Kidney glomerular epithelial cell (primary cell): Measurements from ENCODE around the gene ANKS6.

Experiments used
- DNase-seq: peaks from one replicate; lab custom pipeline; 2025; lab: John Stamatoyannopoulos, UW

ANKS6 gene

DNA sequence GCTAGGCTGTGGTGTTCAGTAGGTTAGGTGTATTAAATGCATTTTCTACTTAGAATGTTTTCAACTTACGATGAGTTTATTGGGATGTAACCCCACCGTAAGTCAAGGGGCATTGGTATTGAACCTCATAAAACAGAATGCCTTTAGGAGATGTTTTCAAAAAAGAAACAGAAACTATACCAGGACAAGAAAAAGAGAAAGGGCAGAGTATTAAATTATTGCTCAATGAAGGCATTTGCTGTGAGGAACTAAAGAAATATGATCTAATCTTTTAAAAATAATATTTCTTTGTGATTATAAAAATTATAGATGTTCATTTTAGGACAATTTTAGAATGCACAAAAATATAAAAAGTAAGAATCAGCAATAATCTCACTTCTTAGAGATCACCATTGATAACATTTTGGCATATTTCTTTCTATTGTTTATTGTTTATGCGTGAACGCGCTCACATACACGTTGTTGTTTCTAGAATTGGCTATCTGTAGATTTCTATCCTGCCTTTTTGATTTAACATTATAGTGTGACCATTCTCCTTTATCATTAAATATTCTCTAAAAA, 19.1 kb upstream of the ANKS6 start:
- no peak for DNase-seq

DNA sequence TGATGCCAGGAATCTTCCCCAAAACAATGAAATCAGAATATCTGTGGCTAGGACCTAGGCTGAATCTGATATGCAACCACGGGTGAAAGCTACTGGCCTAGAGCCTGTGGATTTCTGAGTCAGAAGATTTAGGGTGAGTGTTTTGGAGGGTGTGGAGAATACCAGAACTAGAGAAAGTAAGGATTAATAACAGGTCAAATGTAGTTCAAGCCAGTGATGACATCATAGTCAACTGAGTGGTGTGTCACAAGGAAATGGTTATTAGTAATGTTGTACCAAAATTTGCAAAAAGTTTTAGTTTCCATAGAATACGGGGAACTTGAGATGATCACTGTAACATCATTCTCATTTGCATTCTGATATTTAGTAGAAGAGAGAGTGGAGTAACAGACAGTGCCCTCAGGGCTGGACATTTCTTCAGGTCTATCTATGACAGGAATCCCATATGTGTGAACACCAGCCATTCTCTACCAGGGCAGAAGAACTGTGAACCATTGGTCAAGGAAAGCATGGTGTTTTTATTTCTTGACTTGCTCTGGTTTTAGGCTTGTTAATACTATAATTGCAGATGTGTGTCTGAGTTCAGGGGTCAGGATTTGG, 14.8 kb upstream of the ANKS6 start:
- peak; percentile 18 for DNase-seq

DNA sequence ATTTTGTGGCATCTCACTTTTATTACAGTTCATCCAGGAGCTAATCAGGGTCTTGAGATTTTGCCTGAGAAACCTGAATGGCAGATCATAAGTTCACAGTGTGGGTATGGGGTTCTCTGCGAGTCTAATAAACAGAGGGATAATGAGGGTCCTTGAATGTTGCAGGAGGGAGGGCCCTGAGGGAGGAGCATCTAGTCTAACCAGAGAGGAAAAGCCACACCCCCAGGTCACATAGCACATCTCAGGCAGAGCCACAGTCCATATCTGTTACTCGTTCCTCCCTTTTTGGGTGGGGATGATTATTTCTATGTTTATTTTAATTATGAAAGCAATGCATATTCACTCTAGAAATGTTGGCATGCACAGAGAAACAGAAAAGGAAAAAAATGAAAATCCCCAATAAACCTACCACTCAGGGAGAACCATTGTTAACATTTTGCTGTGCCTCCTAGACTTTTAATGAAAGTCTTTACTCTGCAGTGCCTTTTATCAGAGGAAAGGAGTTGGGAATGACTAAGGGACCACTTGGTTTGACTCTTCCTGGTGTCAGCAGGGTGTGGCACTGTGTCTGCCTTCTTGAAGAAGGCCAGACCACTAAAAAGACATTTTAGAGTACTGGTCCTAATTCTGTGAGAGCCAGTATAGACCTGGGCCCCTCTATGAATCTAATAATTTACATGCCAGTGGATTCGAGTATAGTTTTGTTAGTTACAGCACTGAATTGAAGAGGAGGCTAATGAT, 13.9 kb upstream of the ANKS6 start:
- no peak for DNase-seq

DNA sequence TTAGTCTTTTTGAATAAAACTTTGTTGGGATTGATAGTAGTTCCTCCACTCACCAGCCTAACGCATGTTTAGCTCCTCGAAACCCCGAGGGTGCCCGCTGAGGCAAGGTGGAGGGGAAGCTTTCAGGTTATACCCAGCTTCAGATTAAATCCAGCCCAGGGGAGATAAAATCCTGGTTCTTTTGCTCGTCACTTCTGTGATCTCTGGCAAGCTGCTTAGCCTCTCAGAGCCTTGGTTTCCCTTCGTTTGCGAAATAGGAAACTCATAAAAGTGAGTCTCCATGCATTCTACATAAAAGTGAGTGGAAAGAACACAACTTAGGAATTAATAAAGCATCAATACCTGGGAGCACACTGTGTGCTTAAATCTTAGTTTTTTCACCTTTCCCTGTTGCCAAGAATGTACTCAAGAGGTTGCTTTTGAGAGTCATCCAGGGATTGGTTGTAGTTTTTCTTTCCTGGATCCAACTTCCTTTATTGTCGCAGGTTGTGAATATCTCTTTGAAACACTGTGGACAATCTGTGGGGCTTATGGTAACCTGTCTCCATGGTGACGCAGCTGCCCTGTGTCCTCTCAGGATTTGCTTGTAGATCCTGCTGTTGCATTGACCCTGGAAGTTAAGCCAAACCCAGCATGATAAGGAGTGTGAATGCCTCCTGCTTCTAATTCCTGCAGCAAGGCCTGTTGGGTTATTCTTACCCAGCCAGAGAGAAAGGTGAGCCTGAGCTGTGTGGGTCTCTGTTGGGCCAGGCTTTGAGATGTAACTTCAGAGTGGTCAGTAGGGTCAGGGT, 13.2 kb upstream of the ANKS6 start:
- DNase-seq, result no peak

DNA sequence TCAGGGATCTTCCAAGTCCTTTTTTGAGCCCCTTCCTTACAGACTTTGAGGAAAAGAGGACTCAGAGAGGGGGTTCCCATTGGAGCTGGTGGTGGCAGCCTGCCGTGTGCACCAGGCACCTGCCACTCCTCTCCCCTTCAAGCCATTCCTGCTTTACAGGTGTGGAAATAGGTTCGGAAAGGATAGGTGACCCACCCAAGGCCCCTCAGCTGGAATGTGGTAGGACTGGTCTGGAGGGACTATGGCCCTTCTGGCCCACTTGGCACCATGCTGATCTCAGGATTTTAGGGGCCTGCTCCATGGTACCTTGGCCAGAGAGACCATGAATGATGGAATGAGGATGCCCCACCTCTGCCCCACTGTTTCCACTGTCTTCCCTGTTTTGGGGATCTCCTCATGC, 12.5 kb upstream of the ANKS6 start:
- DNase-seq, result no peak

DNA sequence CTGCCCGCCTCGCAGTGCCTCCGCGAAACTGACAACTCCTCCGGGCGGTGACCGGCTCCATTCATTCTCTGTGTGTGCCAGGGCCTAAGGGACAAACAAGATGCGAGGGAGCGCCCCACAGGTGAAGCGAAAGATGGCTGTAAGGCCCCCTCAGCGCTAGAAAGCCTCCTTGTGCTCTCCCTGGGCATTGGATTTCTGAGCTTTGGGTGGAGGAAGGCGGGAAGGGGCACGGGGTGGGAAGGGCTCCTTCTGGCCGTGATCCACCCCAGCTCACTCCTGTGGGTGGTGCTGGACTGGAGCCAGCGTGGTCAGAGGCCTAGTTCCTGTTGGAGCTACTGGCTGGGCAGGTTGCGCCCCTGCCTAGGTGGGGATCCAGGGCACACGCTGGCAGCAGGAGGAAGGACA, 12.1 kb upstream of the ANKS6 start:
- DNase-seq, result peak; percentile 13

DNA sequence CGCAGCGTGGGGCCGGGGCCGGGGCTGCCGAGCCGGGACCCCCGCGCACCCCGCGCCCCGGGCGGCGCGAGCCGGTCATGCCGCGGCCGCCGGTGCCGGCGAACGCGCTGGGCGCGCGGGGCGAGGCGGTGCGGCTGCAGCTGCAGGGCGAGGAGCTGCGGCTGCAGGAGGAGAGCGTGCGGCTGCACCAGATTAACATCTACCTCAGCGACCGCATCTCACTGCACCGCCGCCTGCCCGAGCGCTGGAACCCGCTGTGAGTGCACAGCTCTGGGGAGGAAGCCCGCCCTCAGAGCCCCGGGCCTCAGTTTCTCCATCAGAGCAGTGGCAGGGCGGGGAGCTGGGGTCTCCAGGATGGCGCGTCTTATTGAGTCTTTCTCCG, 11.4 kb upstream of the ANKS6 start:
- peak; percentile 5 for DNase-seq

DNA sequence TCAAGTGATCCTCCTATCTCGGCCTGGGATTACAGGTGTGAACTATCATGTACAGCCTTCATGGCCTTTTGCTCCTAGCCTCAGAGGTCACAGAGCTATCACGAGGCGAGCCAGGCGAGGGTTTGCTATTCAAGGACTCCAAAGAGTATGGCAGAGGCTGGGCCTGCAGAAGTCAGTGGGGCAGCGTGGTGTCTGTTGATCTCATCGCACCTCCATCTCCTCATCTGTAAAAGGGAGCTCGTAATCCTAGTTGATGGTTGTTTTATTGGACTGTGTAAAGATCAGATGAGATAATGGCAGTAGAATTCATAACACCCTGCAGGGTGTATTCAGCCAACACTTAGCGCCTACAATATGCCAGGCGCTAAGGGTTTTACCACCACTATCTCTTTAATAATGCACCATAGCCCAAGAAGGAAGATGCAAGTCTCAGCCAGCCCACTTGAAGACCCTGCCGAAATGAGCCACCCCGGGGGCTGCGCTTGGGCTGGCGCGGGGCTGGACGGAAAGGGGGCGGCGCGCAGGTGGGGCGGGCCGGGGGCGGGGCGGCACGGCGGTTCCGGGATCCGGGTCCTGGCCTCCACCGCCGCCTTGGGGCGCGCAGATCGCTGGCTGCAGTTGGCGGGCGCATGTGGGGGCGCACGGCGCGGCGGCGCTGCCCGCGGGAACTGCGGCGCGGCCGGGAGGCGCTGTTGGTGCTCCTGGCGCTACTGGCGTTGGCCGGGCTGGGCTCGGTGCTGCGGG, 10.9 kb upstream of the ANKS6 start, which contains the start of gene GALNT12:
Gene GALNT12, plus strand, starts transcription at position 601 of the 744 bp plus-strand sequence. Its CDS starts 29 bp downstream, at position 630.
- DNase-seq, result no peak

DNA sequence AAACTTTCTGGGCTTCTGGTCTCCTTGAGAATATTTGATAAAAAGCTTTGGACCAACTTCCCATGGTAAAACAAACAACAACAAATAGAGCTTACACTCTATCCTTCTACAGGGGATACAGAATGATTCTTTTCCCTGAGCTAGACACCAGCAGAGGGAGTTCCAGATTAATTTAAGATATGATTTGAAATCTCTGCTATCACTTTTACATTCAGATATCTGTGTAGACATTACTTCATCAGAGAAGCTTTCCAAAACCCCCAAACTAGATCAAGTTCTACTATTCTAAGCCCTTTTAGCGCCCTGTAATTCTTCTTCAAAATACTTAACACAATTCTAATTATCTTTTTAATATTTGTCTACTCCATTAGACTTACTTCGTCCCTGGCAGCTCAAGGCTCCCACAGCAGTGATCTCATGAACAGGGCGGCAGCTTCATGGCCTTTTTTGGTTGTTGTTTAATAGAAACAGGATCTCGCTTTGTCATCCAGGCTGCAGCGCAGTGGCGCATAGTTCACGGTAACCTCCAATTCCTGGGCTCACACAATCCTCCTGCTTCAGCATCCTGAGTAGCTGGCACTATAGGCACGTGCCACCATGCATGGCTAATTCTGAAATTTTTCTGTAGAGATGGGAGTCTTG, 10.2 kb upstream of the ANKS6 start:
- DNase-seq, result peak; percentile 19

DNA sequence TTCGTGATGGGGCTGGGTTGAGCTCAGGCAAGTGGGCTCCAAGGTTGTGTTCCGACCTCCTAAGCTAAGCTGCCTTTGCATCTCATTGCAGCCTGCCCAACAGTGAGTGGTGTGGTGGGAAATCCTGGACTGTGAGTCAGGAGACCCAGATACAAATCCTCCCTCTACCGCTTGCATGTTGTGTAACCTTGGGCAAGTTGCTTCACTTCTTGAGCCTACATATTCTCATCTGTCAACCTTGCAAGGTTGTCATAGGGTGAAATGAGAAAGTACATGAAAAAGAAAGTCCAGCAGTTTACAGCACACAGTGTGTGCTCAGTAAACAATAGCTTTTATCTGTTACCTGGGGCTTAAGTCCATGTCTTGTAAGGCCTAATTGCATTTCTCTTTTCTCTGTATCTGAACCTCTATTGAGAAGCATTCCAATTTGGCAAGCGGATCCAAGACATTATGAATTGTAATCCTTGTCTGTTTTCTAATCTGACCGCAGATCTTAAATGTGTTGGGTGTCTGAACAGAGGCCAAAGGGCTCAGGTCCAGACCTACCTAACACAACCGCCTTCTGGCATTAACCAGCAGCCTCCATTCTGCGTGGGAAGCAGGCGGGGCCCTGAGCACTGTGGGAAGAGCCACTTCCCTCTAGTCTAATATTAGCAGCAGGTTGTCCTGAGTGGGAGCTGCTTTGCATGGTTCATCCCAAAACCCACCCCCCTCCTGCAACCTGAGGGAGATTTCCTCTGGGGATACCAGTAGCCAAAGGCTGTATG, 9.3 kb upstream of the ANKS6 start:
- DNase-seq, result no peak

DNA sequence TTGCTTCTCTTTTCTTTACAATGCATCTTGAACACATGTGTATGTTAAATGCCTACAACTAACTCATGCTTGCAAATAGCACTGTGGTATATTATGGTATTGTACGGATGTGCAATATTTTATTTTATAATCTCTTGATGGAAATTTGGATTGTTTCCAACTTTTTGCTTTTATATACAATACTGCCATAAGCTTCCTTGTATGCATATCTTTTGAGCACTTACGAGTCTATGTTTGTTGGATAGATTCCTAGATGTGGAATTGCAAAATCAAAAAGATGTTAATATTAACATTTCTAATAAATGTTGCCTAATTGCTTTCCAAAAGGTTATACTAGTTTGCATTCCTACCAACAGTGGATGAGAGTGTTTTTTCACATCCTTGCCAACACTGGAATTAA, 7.7 kb upstream of the ANKS6 start:
- no peak for DNase-seq

DNA sequence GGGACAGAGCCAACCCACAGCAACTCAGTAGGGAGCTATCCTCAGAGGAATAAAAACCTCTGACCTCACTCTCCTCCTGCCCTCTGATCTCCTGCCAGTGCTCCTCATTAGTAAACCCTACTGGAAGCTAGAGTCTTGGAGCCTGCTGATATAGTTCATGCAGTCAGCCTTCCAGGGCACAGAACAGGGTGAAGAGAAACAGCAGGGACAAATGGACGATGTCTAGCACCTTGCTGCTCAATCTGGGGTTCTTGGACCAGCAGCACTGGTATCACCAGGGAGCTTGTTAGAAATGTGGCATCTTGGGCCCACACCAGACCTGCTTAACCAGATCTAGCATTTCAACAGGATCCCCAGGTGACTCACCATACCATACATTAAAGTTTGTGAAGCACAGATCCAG, 5.6 kb upstream of the ANKS6 start:
- no peak for DNase-seq

DNA sequence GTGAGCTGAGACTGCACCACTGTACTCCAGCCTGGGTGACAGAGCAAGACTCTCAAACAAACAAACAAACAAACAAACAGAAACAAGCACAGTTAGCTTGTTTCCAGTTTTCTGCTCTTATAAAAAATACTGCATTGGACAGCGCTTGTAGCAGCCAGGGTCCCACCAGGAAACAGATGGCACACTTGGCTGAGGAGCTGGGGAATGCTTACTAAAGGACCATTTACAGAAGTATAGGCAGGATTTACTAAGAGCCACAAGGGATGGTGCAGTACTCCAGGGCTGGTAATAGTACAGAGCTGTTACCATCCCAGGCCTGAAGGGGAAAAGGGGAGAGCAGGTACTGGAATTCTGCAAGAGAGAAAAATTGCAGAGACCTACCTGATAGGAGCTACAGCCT, 5.2 kb upstream of the ANKS6 start:
- no peak for DNase-seq

DNA sequence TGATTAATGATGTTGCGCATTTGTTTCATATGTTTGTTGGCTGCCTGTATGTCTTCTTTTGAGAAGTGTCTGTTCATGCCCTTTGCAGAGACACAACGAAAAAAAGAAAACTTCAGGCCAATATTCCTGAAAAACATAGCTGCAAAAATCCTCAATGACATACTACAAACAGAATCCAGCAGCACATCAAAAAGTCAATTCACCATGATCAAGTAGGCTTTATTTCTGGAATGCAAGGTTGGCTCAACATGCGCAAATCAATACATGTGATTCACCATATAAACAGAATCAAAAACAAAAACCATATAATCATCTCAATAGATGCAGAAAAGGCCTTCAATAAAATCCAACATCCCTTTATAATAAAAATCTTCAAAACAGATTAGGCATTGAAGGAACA, 1.9 kb upstream of the ANKS6 start:
- DNase-seq, result no peak

DNA sequence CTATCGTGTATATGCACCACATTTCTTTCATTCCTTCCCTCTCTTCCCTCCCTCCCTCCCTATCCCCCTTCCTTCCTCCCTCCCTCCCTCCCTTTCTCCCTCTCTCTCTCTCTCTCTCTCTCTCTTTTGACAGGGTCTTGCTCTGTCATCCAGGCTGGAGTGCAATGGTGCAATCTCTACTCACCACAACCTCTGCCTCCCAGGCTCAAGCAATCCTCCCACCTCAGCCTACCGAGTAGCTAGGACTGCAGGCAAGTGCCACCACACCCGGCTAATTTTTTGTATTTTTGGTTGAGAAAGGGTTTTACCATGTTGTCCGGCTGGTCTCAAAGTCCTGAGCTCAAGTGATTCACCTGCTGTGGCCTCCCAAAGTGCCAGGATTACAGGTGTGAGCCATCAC, 1.1 kb upstream of the ANKS6 start:
- no peak for DNase-seq

DNA sequence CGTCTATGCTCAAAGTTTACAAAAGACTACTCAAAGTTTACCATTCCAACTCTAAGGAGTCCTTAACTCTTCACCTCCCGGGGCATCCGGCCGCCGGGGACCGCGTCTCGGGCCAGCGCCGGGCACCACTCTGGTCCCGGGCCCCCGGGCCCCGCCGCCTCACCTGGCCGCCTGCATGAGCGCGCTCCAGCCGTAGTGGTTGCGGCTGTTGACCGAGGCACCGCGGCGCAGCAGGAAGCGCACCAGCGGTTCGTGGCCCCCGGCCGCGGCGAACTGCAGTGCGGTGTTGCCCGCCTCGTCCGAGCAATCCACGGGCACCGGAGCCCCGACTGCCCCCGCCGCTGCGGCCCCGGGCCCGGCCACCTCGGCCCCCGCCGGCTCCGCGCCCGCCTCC, 388 bp downstream of the ANKS6 start:
- DNase-seq, result no peak

DNA sequence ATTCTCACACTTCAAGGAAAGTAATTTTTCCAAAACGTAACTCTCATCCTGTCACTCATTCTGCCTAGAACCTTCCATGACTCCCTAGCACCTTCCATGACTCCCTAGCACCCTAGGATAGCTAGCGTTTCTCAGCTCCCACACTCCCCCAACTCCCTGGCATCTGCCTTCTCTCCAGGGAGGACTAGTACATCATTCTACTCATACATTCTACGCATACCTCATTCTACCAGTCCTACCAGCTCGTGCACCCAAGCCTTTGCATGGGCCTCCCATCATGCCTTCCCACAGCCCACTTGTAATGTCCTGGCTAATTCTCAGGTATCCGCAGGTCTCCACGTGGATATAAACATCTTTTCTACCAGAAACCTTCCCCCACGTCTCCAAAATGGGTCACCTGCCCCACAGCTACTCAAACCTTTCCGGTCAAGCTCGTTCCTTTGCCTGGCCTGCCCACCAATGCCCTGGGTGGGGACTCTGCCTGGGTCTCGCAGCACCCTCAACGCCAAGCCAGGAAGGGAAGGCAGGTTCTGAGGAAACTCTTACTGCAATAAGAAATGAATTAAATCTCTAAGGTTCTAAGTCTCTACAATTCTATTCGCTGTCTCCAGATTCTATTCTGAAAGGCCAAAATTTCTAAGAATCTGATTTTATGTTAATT, 930 bp downstream of the ANKS6 start:
- DNase-seq, result no peak

DNA sequence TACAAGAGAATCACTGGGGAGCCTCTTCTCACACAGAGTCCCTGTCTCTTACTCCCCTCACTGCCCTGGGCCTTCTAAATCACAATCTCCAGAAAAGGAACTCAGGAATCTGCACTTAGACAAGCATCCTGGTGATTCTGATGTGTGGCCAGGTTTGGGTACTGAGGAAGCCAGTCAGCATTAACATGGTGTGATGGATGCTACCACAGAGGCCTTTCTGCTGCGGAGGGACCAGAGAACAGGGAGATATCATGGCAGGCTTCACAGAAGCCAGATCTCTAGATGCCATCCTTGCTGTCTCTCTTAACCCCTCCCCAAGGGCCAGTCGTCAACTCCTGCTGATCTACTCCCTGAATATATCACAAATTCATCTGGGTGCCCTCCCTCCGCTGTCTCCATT, 1.6 kb downstream of the ANKS6 start:
- DNase-seq, result no peak

DNA sequence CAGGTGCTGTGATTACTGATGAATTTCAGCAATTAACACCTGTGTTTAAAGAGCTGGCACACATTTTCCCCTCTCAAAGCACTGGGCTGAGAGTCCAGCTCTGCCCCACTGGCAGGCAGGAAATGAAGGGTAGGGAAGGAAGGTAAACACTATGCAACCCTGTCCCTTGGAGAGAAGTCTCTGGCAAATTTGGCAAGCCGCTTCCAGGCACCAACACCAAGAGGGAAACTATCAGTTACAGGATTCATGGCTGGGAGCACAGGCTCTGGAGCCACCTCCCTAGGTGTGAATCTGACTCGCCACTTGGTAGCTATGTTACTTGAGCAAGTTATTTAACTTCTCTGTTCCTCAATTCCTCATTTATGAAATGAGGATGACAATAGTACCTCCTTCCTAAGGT, 3.3 kb downstream of the ANKS6 start:
- DNase-seq, result no peak
